Urinary bladder (tissue), 4 donors: Measurements from ENCODE around the gene PKD1. TPM values are rescaled to one million over a fixed set of nuclear protein-coding genes. Genes with fewer than 3 reads are reported as not detected.
"Not testable (repeated sequence)": the region's sequence is repeated elsewhere in the genome, so short reads cannot be mapped to it uniquely, and the experiment has no call there.

Experiments
- DNase-seq: peaks from one replicate; pipeline ENCODE4 v3.0.0-alpha.2; 2015; ENCODE audit errors: extremely low spot score
- H3K27ac ChIP-seq: one replicate; pipeline ENCODE4 v1.5.1; 2013; ENCODE audit warnings: low read depth, mild to moderate bottlenecking, moderate library complexity
- H3K36me3 ChIP-seq: one replicate; pipeline ENCODE4 v1.6.1; 2013; ENCODE audit warnings: mild to moderate bottlenecking, moderate library complexity; ENCODE audit not compliant: insufficient read depth
- H3K4me1 ChIP-seq: one replicate; pipeline ENCODE4 v1.6.1; 2013; ENCODE audit warnings: mild to moderate bottlenecking, moderate library complexity; ENCODE audit not compliant: insufficient read depth
- H3K4me3 ChIP-seq: one replicate; pipeline ENCODE4 v1.5.1; 2013; ENCODE audit warnings: low read depth, low read length
- WGBS: extraction: QIAGEN DNeasy Blood & Tissue Kit; methylation state at CpG from one replicate; pipeline ENCODE4 v1.1.7; 2013; 5-methylcytosine and 5-hydroxymethylcytosine counted together
- polyA plus RNA-seq: library from polyadenylated mRNA; stranded (reverse); fragments of 200-250 nt; gene quantifications from one replicate; pipeline ENCODE4 v1.2.3, GENCODE V29; 2013
- total RNA-seq: library from RNA; depleted of rRNA; stranded (reverse); fragments of >200 nt; gene quantifications from one replicate; pipeline ENCODE4 v1.2.3, GENCODE V29; 2014
- donor health status: healthy with polysubstance abuse.
- donor health status: healthy.

The PKD1 gene
- total and polyA plus RNA-seq, 2 donors: 79.5 to 197 TPM

GRCh38 chr16:2129890-2130447 is 5.7 kb downstream of the PKD1 start:
- not testable (repeated sequence) for DNase-seq, H3K27ac ChIP-seq, H3K4me3 ChIP-seq, H3K4me1 ChIP-seq, H3K36me3 ChIP-seq
- 42% methylated on average over 22 of the region's 22 CpGs for WGBS

DNA sequence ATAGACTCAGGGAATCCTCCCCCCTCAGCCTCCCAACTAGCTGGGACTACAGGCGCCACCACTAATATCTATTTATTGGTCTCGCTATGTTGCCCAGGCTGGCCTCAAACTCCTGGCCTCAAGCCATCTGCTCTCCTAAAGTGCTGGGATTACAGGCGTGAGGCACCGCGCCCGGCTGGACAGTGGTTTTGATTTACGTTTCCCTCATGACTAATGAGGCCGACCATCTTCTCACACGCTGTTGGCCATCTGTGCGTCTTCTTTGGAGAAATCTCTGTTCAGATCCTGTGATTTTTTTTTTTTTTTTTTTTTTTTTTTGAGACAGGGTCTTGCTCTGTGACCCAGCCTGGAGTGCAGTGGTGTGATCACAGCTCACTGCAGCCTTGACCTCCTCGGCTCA is 6.4 kb downstream of the PKD1 start:
- 24% methylated on average over 9 of the region's 11 CpGs for WGBS
- not testable (repeated sequence) for H3K4me1 ChIP-seq, H3K27ac ChIP-seq, DNase-seq, H3K4me3 ChIP-seq, H3K36me3 ChIP-seq

DNA sequence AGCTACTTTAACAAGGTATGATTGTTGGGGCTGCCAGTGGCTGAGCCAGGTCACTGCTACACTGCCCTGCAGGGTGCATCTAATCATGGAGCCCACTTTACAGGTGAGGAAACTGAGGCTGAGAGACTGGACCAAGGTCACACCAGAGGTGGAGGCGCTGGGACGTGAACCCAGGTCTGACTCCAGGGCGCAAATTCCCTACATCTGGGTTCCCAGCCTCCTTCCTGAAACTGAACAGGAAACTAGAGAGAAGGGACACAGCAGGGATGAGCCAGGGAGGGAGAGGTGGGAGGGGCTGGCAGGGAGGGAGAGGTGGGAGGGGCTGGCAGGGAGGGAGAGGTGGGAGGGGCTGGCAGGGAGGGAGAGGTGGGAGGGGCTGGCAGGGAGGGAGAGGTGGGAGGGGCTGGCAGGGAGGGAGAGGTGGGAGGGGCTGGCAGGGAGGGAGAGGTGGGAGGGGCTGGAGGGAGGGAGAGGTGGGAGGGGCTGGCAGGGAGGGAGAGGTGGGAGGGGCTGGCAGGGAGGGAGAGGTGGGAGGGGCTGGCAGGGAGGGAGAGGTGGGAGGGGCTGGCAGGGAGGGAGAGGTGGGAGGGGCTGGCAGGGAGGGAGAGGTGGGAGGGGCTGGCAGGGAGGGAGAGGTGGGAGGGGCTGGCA is 7.9 kb downstream of the PKD1 start:
- WGBS: 22% methylated on average over 3 of the region's 3 CpGs
- H3K4me3 ChIP-seq, H3K36me3 ChIP-seq, DNase-seq, H3K4me1 ChIP-seq, H3K27ac ChIP-seq: not testable (repeated sequence)

- not testable (repeated sequence) for H3K36me3 ChIP-seq, H3K4me3 ChIP-seq, H3K4me1 ChIP-seq, H3K27ac ChIP-seq, DNase-seq
- WGBS: 72% methylated on average over 31 of the region's 31 CpGs
These were observed 8.7 kb downstream of the PKD1 start for GRCh38 chr16:2126928-2127556.

- H3K4me1 ChIP-seq, DNase-seq, H3K4me3 ChIP-seq, H3K36me3 ChIP-seq: not testable (repeated sequence)
- 29% methylated on average over 21 of the region's 21 CpGs for WGBS
- peak overlapping the region; percentile 68 for H3K27ac ChIP-seq
These were observed 9.4 kb downstream of the PKD1 start for GRCh38 chr16:2126161-2126743.

GRCh38 chr16:2125609-2126008 is 10.1 kb downstream of the PKD1 start:
- DNase-seq, H3K4me3 ChIP-seq, H3K4me1 ChIP-seq, H3K36me3 ChIP-seq: not testable (repeated sequence)
- 28% methylated on average over 11 of the region's 11 CpGs for WGBS
- peak overlapping the region; percentile 78 for H3K27ac ChIP-seq

- not testable (repeated sequence) for H3K4me1 ChIP-seq, H3K36me3 ChIP-seq
- H3K4me3 ChIP-seq: peak overlapping the region; percentile 31
- H3K27ac ChIP-seq: peak overlapping the region; percentile 96
- WGBS: 10% methylated on average over 37 of the region's 37 CpGs
- peak; percentile 42 for DNase-seq
These were observed 10.8 kb downstream of the PKD1 start for GRCh38 chr16:2124694-2125444.

GRCh38 chr16:2124377-2124693 is 11.4 kb downstream of the PKD1 start:
- H3K4me1 ChIP-seq, H3K36me3 ChIP-seq, DNase-seq: not testable (repeated sequence)
- 10% methylated on average over 11 of the region's 11 CpGs for WGBS
- Histone ChIP-seq H3K4me3 (peak overlapping the region; percentile 31), H3K27ac (peak overlapping the region; percentile 96)

DNA sequence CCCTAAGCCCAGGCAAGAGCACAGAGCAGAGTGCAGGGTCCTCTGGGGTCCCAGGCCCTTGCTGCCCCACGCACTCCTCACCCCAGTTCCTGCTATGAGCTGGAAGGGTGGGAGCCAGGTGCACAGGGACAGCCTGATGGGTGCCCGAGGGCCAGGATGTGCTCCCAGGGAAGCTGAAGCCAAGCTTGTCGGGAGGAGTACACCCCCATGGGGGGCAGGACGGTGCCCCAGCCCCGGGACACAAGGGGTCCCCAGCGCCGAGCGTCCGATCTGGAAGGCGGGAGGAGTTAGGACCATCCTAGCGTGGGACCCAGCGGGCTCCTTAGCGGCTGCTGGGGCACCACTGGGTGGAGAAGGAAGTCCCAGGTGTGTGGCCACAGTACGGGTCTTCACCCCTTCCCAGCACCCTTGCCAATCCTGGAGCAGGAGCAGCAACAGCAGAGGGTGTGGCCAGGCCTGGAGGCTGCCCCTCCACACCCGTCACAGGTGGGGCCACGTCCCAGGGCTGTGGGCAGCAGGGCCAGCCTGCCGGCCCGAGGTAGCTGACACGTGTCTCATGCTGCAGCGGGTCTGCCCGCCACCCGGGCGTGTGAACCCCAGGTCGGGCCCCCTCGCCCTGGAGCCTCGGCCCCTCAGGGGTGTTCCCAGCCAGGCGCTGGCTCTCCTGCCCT is 11.9 kb downstream of the PKD1 start:
- not testable (repeated sequence) for H3K36me3 ChIP-seq, DNase-seq, H3K4me1 ChIP-seq
- H3K4me3 ChIP-seq: peak overlapping the region; percentile 31
- WGBS: 24% methylated on average over 23 of the region's 27 CpGs
- H3K27ac ChIP-seq: peak overlapping the region; percentile 96

DNA sequence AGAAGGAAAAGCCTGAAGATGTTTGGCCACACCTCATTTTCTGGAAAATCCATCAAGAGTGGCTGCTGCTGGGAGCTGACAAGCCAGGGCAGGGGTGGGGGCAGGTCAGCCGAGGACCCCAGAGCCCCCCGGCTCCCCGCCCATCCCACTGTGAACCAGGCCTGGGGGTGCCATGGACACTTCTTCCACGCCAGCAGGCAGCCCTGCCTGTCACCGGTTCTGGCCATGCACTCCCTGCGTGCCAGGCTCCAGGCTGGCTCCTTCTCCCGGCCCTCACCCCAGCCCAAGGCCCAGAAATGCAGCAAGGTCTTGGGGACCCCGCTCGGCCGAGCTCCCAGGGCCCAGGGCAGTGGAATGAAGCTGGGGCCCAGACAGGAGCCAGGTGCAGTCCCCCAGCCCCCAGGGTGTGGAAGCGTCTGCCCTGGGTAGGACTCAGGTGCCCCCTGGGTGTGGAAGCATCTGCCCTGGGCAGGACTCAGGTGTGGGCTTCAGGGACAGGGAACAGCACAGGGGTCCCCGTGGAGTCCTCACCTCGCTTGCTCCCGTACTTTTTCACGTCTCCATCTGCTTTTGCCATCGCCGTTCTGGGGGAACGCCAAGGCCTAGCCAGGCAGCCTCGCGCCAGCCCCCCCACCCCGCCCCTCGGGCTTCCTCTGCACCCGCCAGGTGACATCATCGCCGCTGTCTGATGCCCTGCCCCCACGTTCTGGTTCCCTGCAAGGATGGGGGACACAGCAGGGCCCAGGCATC is 12.6 kb downstream of the PKD1 start:
- not testable (repeated sequence) for H3K36me3 ChIP-seq, H3K4me1 ChIP-seq, DNase-seq, H3K4me3 ChIP-seq
- peak overlapping the region; percentile 59 for H3K27ac ChIP-seq
- whole genome bisulfite sequencing: 46% methylated on average over 20 of the region's 26 CpGs

DNA sequence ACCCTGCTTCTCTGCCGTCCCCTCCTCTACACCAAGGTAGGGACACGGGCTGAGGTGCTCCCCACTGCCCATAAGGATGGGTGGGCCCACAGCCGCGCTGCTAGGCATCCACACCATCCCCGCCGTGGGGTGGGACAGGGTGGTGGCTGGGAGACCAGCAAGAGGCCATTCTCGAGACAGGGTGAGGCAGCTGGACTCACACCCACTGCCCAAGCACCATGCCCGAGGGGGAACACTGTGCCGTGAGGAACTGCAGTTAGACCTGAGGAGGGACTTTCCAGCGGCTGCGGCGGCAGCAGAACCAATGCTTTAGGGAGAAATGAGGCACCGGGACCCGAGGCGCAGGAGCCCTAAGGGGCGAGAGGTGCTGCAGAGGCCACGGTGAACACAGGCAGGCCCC is 13.3 kb downstream of the PKD1 start:
- Histone ChIP-seq H3K36me3 (no peaks in the 10 kb centered on the region), H3K27ac (peak overlapping the region; percentile 56), H3K4me1 (no peaks in the 10 kb centered on the region), H3K4me3 (no peak overlapping the region)
- no peak for DNase-seq
- 80% methylated on average over 17 of the region's 17 CpGs for WGBS

DNA sequence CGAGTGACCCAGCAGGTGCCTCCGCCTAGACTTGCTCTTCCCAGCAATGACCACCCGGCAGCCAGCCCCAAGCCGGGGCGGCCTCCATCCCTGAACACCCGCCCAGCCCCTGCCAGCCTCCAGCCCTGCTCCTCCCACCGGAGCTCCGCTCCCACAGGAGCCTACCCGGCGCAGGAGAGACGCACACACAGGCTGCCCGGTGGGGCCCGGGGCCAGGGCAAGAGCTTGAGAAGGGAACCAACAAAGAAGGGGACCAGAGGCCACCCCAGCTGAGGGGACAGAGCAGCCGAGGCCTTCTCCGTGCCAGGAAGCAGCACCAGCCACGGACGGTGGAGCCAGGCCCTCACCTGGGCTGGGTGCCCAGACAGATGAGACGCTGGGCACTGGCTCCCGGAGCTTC is 13.8 kb downstream of the PKD1 start:
- DNase-seq: no peak
- Histone ChIP-seq H3K27ac (no peak overlapping the region), H3K4me3 (no peak overlapping the region), H3K36me3 (no peaks in the 10 kb centered on the region), H3K4me1 (no peaks in the 10 kb centered on the region)
- WGBS: 51% methylated on average over 19 of the region's 19 CpGs

- not testable (repeated sequence) for H3K36me3 ChIP-seq, H3K4me3 ChIP-seq, H3K27ac ChIP-seq, DNase-seq, H3K4me1 ChIP-seq
- 44% methylated on average over 9 of the region's 9 CpGs for WGBS
These were observed 14.4 kb downstream of the PKD1 start for GRCh38 chr16:2121325-2121724.
